Ovary (tissue), 3 donors: ENCODE data around the gene KCNH5.

ENCODE experiments used
- CTCF ChIP-seq, 3 donors: fragments of 450-650 bp in 2 of 3; fragments of 200-600 bp in 1 of 3; IDR thresholded peaks; one replicate each; pipeline versions ENCODE4 v1.5.1 to v1.8.0; 2016 to 2022; ENCODE audit warnings: antibody characterized with exemption in 3 of 3, mild to moderate bottlenecking in 1 of 3
- POLR2A ChIP-seq: fragments of 450-650 bp; IDR thresholded peaks from one replicate; pipeline ENCODE4 v1.6.1; 2017; ENCODE audit warnings: antibody characterized with exemption, mild to moderate bottlenecking, moderate library complexity
- donor health status: DM: no; HTN: no; CAD: no.

GRCh38 chr14:62885451-62885850 is 159.8 kb downstream of the KCNH5 start:
- no peak for TF ChIP-seq POLR2A
- no peak for TF ChIP-seq CTCF (IDR thresholded peaks at IDR 0.05)
